Fibroblast of lung (primary cell): ENCODE data around the gene ANKRD27.

Experiments used
- CTCF ChIP-seq, 2 donors: IDR thresholded peaks in 1 of 2; conservative IDR thresholded peaks in 1 of 2; 1 replicate in 1 of 2; 2 replicates in 1 of 2; pipeline ENCODE4 v1.5.1; 2011 to 2012; ENCODE audit warnings: low read length in 2 of 2, control low read depth in 1 of 2, inconsistent platforms in 1 of 2, low read depth in 1 of 2, mild to moderate bottlenecking in 1 of 2
- EZH2 ChIP-seq: IDR thresholded peaks from 2 replicates; pipeline ENCODE4 v1.5.1; 2012; ENCODE audit warnings: low read length, control low read depth, mild to moderate bottlenecking; ENCODE audit errors: missing control alignments

GRCh38 chr19:32606289-32606688, 68.7 kb downstream of the ANKRD27 start:
- TF ChIP-seq CTCF (conservative IDR thresholded peaks at IDR 0.05 in 1 of 2, IDR thresholded peaks at IDR 0.05 in 1 of 2; ENCODE audit: low read depth in 1 of 2, low read length in 2 of 2) (no peak), EZH2 (no peak)
